Measurements from ENCODE around the gene LRRC75B.
"Not testable (repeated sequence)": the region's sequence is repeated elsewhere in the genome, so short reads cannot be mapped to it uniquely, and the experiment has no call there.

DNA sequence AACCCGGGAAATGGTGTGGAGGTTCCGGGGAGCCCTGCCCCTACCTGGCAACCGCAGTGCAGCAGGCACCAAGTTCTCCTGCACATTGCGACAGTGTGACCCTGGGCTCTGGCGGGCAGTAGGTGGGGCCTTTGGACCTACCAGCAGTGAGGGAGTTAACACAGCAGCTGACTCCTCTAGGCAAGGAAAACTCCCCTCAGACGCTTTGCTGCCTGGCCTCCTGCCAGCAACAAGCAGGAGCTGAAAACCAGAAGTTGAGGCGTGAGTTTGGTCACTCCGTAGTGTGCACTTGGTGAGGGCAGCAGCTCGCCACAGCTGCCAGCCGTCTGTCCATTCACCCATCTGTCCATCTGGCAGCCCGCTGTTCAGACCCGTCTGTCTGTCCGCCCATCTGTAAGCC is 39.8 kb upstream of the LRRC75B start:
- not testable (repeated sequence) for TF ChIP-seq CTCF (IDR thresholded peaks at IDR 0.05); ZFX (IDR thresholded peaks at IDR 0.05; ENCODE audit: borderline replicate concordance)

Data from 22Rv1 (cell line).